A549 treated with AZD9567 at 1 μM for 4 hours (cell line): Measurements from ENCODE around the gene IDH3G. TPM values are rescaled to one million over a fixed set of nuclear protein-coding genes. Genes with fewer than 3 reads are reported as not detected.

ENCODE experiments used
- total RNA-seq: library from RNA; stranded (reverse); fragments of 200-300 nt; extraction: Qiagen RNA extraction; gene quantifications from 5 replicates; pipeline ENCODE4 v1.2.3, GENCODE V29; 2022; ENCODE audit not compliant: insufficient read depth

The IDH3G gene
- 60.5 to 64.8 TPM (median 60.9 TPM) in 5 replicates for total RNA-seq

GRCh38 chrX:153794018-153794896, at the start of gene IDH3G, which contains the start of gene SSR4:
Gene IDH3G, minus strand, starts transcription at chrX:153794375. Its CDS starts 49 bp downstream, at chrX:153794326.
Gene SSR4, plus strand, starts transcription at chrX:153794668. Its CDS starts 20 bp downstream, at chrX:153794688.

GRCh38 chrX:153829799-153830639, 35.8 kb upstream of the IDH3G start, which contains the start of gene PDZD4:
Gene PDZD4, minus strand, starts transcription at chrX:153830544. Its CDS starts 246 bp downstream, at chrX:153830298.

GRCh38 chrX:153780678-153781427, 13.3 kb downstream of the IDH3G start, which contains the start of gene SRPK3:
Gene SRPK3, plus strand, starts transcription at chrX:153781041. Its CDS starts 46 bp downstream, at chrX:153781087.

GRCh38 chrX:153763989-153764755, 30.0 kb downstream of the IDH3G start, which contains the start of gene PLXNB3:
Gene PLXNB3, plus strand, starts transcription at chrX:153764249. Its CDS starts 1,287 bp downstream, at chrX:153765536.

Other genes with a start within 250 kb of the IDH3G start
- 44.9 to 66.0 TPM (median 62.5 TPM) in 5 replicates for gene CCNQ, start 195.2 kb downstream of the IDH3G start, total RNA-seq
- gene DUSP9, start 147.2 kb downstream of the IDH3G start, total RNA-seq: 1.2 to 2.2 TPM (median 1.4 TPM) in 5 replicates
- 0.09 to 0.29 TPM (median 0.19 TPM) in 4 of 5 replicates, not detected in the other for gene PNCK, start 120.6 kb downstream of the IDH3G start, total RNA-seq
- gene SLC6A8, start 106.4 kb downstream of the IDH3G start, total RNA-seq: 11.7 to 38.2 TPM (median 12.2 TPM) in 5 replicates
- gene BCAP31, start 70.0 kb downstream of the IDH3G start, total RNA-seq: 353 to 447 TPM (median 363 TPM) in 5 replicates
- 3.6 to 4.2 TPM (median 4.0 TPM) in 5 replicates for gene ABCD1, start 69.5 kb downstream of the IDH3G start, total RNA-seq
- 3.4 to 4.6 TPM (median 3.9 TPM) in 5 replicates for gene PLXNB3, start 30.1 kb downstream of the IDH3G start, total RNA-seq
- 0.10 to 0.16 TPM in 2 of 5 replicates, not detected in the others for gene SRPK3, start 13.3 kb downstream of the IDH3G start, total RNA-seq
- gene SSR4, start 293 bp upstream of the IDH3G start, total RNA-seq: 326 to 447 TPM (median 414 TPM) in 5 replicates
- 2.7 to 3.6 TPM (median 3.2 TPM) in 5 replicates for gene PDZD4, start 36.2 kb upstream of the IDH3G start, total RNA-seq
- gene L1CAM, start 91.8 kb upstream of the IDH3G start, total RNA-seq: 9.4 to 21.1 TPM (median 19.4 TPM) in 5 replicates
- not detected in 5 replicates for gene AVPR2, start 110.3 kb upstream of the IDH3G start, total RNA-seq
- gene ARHGAP4, start 131.9 kb upstream of the IDH3G start, total RNA-seq: 1.3 to 2.2 TPM (median 2.0 TPM) in 4 of 5 replicates, not detected in the other
- gene NAA10, start 140.7 kb upstream of the IDH3G start, total RNA-seq: 188 to 246 TPM (median 219 TPM) in 5 replicates
- 0.22 TPM in 1 of 5 replicates, not detected in the others for gene RENBP, start 150.3 kb upstream of the IDH3G start, total RNA-seq
- 35.4 to 41.3 TPM (median 35.6 TPM) in 5 replicates for gene HCFC1, start 177.4 kb upstream of the IDH3G start, total RNA-seq
- gene TMEM187, start 178.4 kb upstream of the IDH3G start, total RNA-seq: 5.8 to 12.2 TPM (median 7.4 TPM) in 5 replicates
- 191 to 220 TPM (median 203 TPM) in 5 replicates for gene IRAK1, start 225.5 kb upstream of the IDH3G start, total RNA-seq